ENCODE results near the gene DHCR7. TPM values are rescaled to one million over a fixed set of nuclear protein-coding genes. Genes with fewer than 3 reads are reported as not detected.
"Not testable (repeated sequence)": the region's sequence is repeated elsewhere in the genome, so short reads cannot be mapped to it uniquely, and the experiment has no call there.

DHCR7 gene
- total RNA-seq, 1 donor from 2014 or later: 88.8 TPM

GRCh38 chr11:71428861-71429435, 19.2 kb downstream of the DHCR7 start:
- H3K4me3 ChIP-seq (ENCODE audit: low read depth, low read length): no peak overlapping the region
- H3K36me3 ChIP-seq (ENCODE audit: control insufficient read depth, insufficient read depth, low read length): no peaks in the 10 kb centered on the region
- TF ChIP-seq CTCF (IDR thresholded peaks at IDR 0.05; ENCODE audit: insufficient read depth, low read length, poor library complexity, severe bottlenecking): no peak
- no peak for DNase-seq (ENCODE audit: low read depth)
- H3K27me3 ChIP-seq (ENCODE audit: control insufficient read depth, insufficient read depth, low read length): no peaks in the 10 kb centered on the region

GRCh38 chr11:71426413-71426812, 21.8 kb downstream of the DHCR7 start:
- Histone ChIP-seq H3K4me3 (ENCODE audit: low read depth, low read length) (no peak overlapping the region), H3K36me3 (ENCODE audit: control insufficient read depth, insufficient read depth, low read length) (no peaks in the 10 kb centered on the region), H3K27me3 (ENCODE audit: control insufficient read depth, insufficient read depth, low read length) (no peaks in the 10 kb centered on the region)
- DNase-seq (ENCODE audit: low read depth): no peak
- no peak for TF ChIP-seq CTCF (IDR thresholded peaks at IDR 0.05; ENCODE audit: insufficient read depth, low read length, poor library complexity, severe bottlenecking)

GRCh38 chr11:71425860-71426259, 22.3 kb downstream of the DHCR7 start:
- H3K36me3 ChIP-seq (ENCODE audit: control insufficient read depth, insufficient read depth, low read length): no peaks in the 10 kb centered on the region
- TF ChIP-seq CTCF (IDR thresholded peaks at IDR 0.05; ENCODE audit: insufficient read depth, low read length, poor library complexity, severe bottlenecking): no peak
- no peaks in the 10 kb centered on the region for H3K27me3 ChIP-seq (ENCODE audit: control insufficient read depth, insufficient read depth, low read length)
- peak; percentile 37 for DNase-seq (ENCODE audit: low read depth)
- no peak overlapping the region for H3K4me3 ChIP-seq (ENCODE audit: low read depth, low read length)

GRCh38 chr11:71425409-71425808, 22.8 kb downstream of the DHCR7 start:
- no peak for DNase-seq (ENCODE audit: low read depth)

GRCh38 chr11:71423181-71423790, 24.9 kb downstream of the DHCR7 start:
- DNase-seq (ENCODE audit: low read depth): no peak
- H3K27me3 ChIP-seq (ENCODE audit: control insufficient read depth, insufficient read depth, low read length): peaks cover 3% of the 10 kb centered on the region
- H3K4me3 ChIP-seq (ENCODE audit: low read depth, low read length): no peak overlapping the region
- TF ChIP-seq CTCF (IDR thresholded peaks at IDR 0.05; ENCODE audit: insufficient read depth, low read length, poor library complexity, severe bottlenecking): no peak
- H3K36me3 ChIP-seq (ENCODE audit: control insufficient read depth, insufficient read depth, low read length): no peaks in the 10 kb centered on the region

More at GRCh38 chr11:71425409-71425808, 22.8 kb downstream of the DHCR7 start:
- no peak overlapping the region for H3K4me3 ChIP-seq (ENCODE audit: low read depth, low read length)
- no peaks in the 10 kb centered on the region for H3K27me3 ChIP-seq (ENCODE audit: control insufficient read depth, insufficient read depth, low read length)
- H3K36me3 ChIP-seq (ENCODE audit: control insufficient read depth, insufficient read depth, low read length): no peaks in the 10 kb centered on the region
- peak; percentile 9 for TF ChIP-seq CTCF (IDR thresholded peaks at IDR 0.05; ENCODE audit: insufficient read depth, low read length, poor library complexity, severe bottlenecking)

GRCh38 chr11:71422318-71422717, 25.9 kb downstream of the DHCR7 start:
- not testable (repeated sequence) for H3K4me3 ChIP-seq (ENCODE audit: low read depth, low read length)

More at GRCh38 chr11:71422318-71422717, 25.9 kb downstream of the DHCR7 start:
- not testable (repeated sequence) for H3K36me3 ChIP-seq (ENCODE audit: control insufficient read depth, insufficient read depth, low read length); DNase-seq (ENCODE audit: low read depth); H3K27me3 ChIP-seq (ENCODE audit: control insufficient read depth, insufficient read depth, low read length)

Measured in kidney epithelial cell (primary cell).